Endothelial cell of umbilical vein (primary cell): ENCODE results near the gene KANK2.

Experiments used
- CTCF ChIP-seq, 2 donors: IDR thresholded peaks; 1 replicate in 1 of 2; 2 replicates in 1 of 2; pipeline ENCODE4 v1.5.1; 2011; ENCODE audit warnings: low read length in 2 of 2, mild to moderate bottlenecking in 2 of 2, moderate library complexity in 2 of 2, control low read depth in 1 of 2, inconsistent platforms in 1 of 2, low read depth in 1 of 2; ENCODE audit not compliant: insufficient read depth in 1 of 2; ENCODE audit errors: extremely low read depth in 1 of 2
- MAX ChIP-seq: IDR thresholded peaks from 2 replicates; pipeline ENCODE4 v1.6.1; 2011; ENCODE audit not compliant: insufficient read depth, insufficient read length

GRCh38 chr19:11190501-11190900 is 6.8 kb downstream of the KANK2 start:
- TF ChIP-seq CTCF (IDR thresholded peaks at IDR 0.05; ENCODE audit: extremely low read depth in 1 of 2, insufficient read depth in 1 of 2, low read depth in 1 of 2, low read length in 2 of 2) (no peak), MAX (no peak)
